ENCODE data around the gene GRAMD2B.

- TF ChIP-seq CTCF (IDR thresholded peaks at IDR 0.05) (peak; percentile 39 to 48 (median 44)), POLR2A (IDR thresholded peaks at IDR 0.05) (no peak)
Observed at GRCh38 chr5:126499853-126500342, 76.7 kb downstream of the GRAMD2B start.
